ENCODE measurements around the gene C22orf23.

- TF ChIP-seq CTCF (IDR thresholded peaks at IDR 0.05) (no peak), POLR2A (IDR thresholded peaks at IDR 0.05) (no peak), EP300 (IDR thresholded peaks at IDR 0.05) (no peak)
These were observed 40.6 kb upstream of the C22orf23 start for GRCh38 chr22:37994049-37994448.
